ENCODE results near the gene DOCK10.

DOCK10 gene

GRCh38 chr2:224753743-224754540, 288.3 kb downstream of the DOCK10 start:
- DNase-seq, result peak; percentile 4

DNA sequence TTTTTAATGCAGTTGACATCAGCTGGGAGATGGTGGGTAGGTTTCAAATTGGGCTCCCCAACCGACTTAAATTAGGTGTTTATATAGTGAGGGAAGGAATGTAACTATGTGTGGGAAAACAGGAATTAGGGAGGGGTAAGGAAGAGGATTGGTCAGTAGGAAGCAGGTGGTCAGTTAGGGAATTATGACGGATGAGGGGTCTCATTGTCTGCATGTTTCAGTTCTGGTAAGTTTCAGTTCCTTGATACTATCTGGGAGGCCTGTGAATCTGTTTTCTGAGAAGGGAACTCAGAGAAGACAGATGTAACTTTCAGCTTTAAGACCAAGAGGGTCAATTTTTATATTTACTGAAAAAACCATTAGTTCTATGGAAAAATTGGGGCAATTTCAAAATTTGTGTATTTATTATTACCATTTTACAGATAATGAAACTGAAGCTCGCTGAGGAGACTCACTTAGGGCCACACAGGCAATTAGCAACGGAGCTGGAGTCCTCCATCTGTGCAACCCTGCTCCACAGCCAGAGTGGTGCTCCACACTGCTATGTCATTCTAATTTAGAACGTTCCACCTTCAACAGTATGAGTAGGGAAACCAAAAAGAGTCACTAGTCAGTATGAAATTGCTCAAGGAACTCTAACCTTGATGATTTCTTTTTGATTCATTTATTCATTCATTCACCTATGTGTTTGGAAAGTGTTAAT, 290.1 kb downstream of the DOCK10 start:
- no peak for DNase-seq

DNA sequence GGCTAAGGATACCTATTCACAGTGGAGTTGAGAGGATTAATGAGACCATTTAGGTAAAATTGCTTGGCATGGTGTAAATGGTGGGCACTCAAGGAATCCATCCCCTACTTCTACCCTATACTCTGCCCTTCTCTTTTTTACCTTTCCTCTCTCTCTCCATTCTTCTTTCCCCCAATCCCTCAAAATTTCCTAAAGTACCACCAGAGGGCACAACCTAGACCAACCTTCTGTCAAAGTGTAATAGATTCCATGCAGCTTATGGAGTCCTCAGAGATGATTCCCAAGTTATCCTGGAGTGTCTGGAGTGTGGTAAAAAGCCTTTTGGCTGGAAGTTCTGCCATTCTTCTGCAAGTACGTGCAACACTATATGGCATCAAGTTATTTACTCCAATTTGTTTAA, 293.1 kb downstream of the DOCK10 start:
- no peak for DNase-seq

DNA sequence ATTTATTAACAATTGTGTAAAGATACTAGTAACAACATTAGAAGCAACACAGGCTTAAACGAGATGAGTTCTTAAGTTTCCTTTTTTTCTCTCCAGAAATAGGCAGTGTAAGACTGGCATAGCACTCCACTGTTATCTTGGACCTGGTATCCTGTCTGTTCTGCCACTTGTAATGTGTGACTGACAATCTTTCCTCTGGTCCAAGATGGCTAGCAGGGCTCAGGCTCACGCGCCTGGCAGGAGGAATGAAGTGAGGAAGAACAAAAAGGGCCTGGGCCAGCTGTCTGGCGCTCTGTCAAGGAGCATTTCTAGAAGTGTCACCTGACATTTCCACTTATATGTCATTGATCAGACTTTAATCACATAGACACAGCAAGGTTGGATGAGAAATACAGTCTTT, 294.5 kb downstream of the DOCK10 start:
- no peak for DNase-seq

GRCh38 chr2:224736227-224736626, 306.0 kb downstream of the DOCK10 start:
- DNase-seq, result no peak

DNA sequence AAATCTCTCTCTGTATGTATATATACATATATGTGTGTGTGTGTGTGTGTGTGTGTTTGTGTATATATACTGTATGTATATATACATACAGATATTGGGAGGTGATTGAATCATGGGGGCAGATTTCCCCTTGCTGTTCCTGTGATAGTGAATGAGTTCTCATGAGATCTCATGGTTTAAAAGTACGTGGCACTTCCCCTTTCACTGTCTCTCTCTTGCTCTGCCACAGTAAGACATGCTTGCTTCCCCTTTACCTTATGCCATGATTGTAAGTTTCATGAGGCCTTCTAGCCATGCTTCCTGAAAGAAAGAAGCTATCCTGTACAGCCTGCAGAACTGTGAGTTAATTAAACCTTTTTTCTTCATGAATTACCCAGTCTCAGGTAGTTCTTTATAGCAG, 307.3 kb downstream of the DOCK10 start:
- no peak for DNase-seq

GRCh38 chr2:224731665-224732064, 310.6 kb downstream of the DOCK10 start:
- DNase-seq, result no peak

- DNase-seq, result no peak
Observed at GRCh38 chr2:224729435-224729834, 312.8 kb downstream of the DOCK10 start.

DNA sequence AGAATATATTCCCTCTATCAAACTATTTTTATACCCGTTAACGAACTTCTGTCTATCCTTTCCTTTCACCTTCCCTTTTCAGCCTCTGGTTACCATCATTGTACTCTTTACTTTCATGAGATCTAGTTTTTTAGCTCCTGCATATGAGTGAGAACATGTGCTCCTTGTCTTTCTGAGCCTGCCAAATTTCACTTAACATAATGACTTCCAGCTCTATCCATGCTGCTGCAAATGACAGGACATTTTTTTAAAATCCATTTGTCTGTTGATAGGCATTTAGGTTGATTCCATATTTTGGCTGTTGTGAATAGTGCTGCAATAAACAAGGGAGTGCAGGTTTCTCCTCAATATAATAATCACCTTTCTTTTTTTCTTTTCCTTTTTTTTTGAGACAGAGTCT, 317.9 kb downstream of the DOCK10 start:
- DNase-seq, result no peak

DNA sequence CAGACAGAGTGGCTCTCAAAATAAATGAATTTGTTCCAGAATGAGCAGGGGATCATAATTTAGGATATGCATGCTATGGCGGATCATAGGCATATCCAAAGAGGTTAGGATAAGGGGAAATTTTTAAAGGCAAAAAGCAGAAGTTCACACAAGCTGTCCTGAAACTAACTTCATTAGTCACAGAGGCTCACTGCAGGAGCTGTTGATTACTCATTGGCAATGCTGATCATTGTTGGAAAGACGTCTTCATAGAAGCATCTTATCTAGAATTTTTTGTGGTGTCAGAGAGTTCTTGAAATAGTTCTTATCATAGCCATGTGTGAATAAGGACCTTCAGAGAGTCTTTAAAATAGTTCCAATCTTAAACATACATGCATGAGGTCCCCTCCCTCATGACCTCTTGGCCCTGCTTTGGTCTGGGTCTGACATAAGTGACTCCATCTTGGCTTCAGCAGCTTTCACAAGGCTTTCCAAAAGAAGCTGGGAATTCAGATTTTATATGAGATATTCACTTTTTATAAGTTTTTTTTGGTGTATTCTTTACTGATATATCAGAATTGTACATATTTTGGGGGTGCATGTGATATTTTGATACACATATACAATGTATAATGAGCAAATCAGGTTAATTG, 318.6 kb downstream of the DOCK10 start:
- no peak for DNase-seq

GRCh38 chr2:224722770-224723169, 319.5 kb downstream of the DOCK10 start:
- no peak for DNase-seq

DNA sequence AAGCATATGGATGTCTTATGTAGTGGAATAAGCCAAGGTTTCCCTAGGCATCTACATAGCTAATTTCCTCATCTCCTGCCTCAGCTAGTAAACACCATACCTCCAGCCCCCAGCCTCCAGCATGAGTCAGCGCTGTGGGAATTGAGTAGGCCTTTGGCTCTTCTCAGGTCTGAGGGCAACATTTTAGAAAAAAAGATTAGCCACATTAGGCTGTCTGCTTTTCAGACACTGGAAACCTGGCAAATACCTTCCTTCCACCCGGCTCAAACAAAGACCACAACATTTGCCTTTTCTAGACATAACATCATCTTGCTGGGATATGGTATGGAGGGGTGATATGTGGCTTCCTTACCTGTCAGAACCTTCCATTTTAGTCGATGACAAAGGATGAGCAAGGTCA, 320.0 kb downstream of the DOCK10 start:
- DNase-seq, result no peak

DNA sequence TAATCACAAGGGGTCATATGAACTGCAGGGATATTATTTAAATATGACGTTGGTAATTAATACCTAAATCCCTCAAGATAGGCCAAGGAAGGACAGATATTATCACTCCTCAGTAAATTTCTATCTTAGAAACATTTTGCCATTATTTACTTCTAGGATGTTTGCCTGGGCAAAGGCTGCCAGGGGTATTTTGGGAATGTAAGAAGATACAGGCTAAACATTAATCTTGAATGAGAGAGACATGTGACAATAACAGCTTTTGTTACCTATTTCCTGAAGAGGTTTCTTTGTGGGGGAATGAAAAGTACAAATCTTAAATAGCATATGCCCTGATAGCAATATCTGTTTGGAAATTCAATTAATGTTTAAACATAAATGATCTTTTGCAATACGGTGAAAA, 325.3 kb downstream of the DOCK10 start:
- no peak for DNase-seq

GRCh38 chr2:224716201-224716600, 326.1 kb downstream of the DOCK10 start, which contains the start of gene CCDC195:
CCDC195 (minus strand) TSS chr2:224716365; CDS start chr2:224716365, 0 bp downstream.
- no peak for DNase-seq

Measured in amniotic stem cell (primary cell).